ENCODE results near the gene ANO7. TPM values are rescaled to one million over a fixed set of nuclear protein-coding genes. Genes with fewer than 3 reads are reported as not detected.

Gene ANO7
- total RNA-seq, 2 experiments from 2014 or later, result 0.14 to 0.25 TPM

DNA sequence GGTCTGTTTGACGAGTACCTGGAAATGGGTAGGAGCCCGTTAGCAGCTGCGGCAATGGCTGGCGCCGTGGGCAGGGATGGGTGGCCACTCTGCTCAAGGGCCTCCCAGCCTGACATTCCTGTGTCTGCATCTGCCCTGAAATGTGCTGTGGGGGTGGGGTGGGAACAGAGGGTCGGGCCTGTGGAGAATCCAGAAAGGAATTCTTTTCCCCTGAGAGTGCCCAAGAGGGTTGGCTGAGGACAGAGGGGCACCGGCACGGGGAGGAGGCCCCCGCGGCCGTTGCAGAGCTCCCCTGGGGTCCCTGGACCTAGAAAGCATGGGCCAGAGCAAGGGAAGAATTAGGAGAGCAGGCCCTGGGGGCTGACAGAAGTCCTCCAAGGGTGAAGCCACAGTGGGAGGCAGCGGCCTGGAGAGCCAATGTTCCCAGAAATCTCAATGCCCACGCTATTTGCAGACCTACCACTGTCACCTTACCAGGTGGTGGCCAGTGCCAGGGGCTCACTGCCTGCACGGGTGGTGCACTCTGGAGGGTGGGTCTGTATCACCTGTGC is 27.8 kb downstream of the ANO7 start:
- ChIA-PET POLR2A (interaction anchor here (0.9 to 1.2 kb wide), 3 partner anchors 9 to 138 kb away, joined by 3 to 4 read pairs (median 3); partner anchors contain the start of gene HDLBP), CTCF (interaction anchor here (1.3 kb wide), 1 partner anchor 365 kb away, joined by 3 read pairs; no protein-coding TSS in a partner anchor)
- ATAC-seq (ENCODE audit: poor library complexity), result peak; percentile 12
- intact Hi-C loops (cut with DNase I, micrococcal nuclease), result loop anchor here (5.0 to 10.0 kb wide), 3 partner anchors 119 to 661 kb away; partner anchors contain the start of gene ANKMY1 (in 1 of the 2)
- H3K4me1 Mint-ChIP-seq (ENCODE audit: low read depth), result peaks cover 23% of the 10 kb centered on the region
- H3K4me3 Mint-ChIP-seq, result peak overlapping the region; percentile 88
- no peaks in the 10 kb centered on the region for H3K36me3 Mint-ChIP-seq (ENCODE audit: low read depth)
- H3K4me3 ChIP-seq (ENCODE audit: low read length), result no peak overlapping the region
- H3K27me3 ChIP-seq (ENCODE audit: control insufficient read depth in 1 of 2, insufficient read depth in 2 of 2, low read length in 2 of 2), result no peaks in the 10 kb centered on the region
- no peak overlapping the region for H3K27ac ChIP-seq (ENCODE audit: low read depth in 1 of 2, low read length in 2 of 2)
- H3K27me3 Mint-ChIP-seq, result no peaks in the 10 kb centered on the region
- DNase-seq, result no peak
- H3K36me3 ChIP-seq (ENCODE audit: insufficient read depth, low read length), result no peaks in the 10 kb centered on the region
- peak overlapping the region; percentile 53 for H3K27ac Mint-ChIP-seq
- no peaks in the 10 kb centered on the region for H3K9me3 Mint-ChIP-seq
- H3K9me3 ChIP-seq (ENCODE audit: control insufficient read depth in 1 of 2, insufficient read depth in 1 of 2, low read length in 2 of 2), result no peaks in the 10 kb centered on the region
- H3K4me1 ChIP-seq (ENCODE audit: insufficient read depth, low read length), result peaks cover 13% of the 10 kb centered on the region
- TF ChIP-seq, protein P1, sequence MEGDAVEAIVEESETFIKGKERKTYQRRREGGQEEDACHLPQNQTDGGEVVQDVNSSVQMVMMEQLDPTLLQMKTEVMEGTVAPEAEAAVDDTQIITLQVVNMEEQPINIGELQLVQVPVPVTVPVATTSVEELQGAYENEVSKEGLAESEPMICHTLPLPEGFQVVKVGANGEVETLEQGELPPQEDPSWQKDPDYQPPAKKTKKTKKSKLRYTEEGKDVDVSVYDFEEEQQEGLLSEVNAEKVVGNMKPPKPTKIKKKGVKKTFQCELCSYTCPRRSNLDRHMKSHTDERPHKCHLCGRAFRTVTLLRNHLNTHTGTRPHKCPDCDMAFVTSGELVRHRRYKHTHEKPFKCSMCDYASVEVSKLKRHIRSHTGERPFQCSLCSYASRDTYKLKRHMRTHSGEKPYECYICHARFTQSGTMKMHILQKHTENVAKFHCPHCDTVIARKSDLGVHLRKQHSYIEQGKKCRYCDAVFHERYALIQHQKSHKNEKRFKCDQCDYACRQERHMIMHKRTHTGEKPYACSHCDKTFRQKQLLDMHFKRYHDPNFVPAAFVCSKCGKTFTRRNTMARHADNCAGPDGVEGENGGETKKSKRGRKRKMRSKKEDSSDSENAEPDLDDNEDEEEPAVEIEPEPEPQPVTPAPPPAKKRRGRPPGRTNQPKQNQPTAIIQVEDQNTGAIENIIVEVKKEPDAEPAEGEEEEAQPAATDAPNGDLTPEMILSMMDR (IDR thresholded peaks at IDR 0.05), result no peak

DNA sequence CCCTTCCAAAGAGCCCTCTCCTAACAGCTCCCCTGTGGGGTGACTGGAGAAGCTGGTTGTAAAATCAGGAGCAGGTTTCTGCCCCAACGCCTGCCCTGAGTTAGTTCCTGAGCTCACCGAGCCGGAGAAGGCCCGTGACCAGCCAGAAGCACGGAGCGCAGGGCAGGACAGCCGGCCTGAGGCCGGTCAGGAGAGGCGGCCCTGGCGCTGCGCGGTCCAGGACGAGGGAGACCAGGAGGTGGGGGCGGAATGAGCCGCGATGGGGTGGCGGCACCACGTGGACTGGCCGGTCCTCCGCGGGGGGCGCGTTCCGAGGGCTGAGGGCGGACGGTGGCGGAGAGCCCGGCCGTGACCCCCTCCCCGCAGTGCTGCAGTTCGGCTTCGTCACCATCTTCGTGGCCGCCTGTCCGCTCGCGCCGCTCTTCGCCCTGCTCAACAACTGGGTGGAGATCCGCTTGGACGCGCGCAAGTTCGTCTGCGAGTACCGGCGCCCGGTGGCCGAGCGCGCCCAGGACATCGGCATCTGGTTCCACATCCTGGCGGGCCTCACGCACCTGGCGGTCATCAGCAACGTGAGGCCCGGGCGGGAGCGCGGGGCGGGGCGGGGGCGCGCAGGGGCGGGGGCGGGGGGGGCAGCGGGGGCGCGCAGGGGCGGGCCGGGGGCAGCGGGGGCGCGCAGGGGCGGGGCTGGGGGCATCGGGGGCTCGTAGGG is 29.0 kb downstream of the ANO7 start:
- ATAC-seq (ENCODE audit: poor library complexity) (peak; percentile 33), DNase-seq (peak in 8 of 14 experiments; percentile 8 to 71 (median 20))
- intact Hi-C loops (cut with DNase I, micrococcal nuclease), result loop anchor here (5.0 to 10.0 kb wide), 3 partner anchors 120 to 663 kb away; partner anchors contain the start of gene ANKMY1 (in 1 of the 2)
- H3K36me3 Mint-ChIP-seq (ENCODE audit: low read depth), result no peaks in the 10 kb centered on the region
- Histone ChIP-seq H3K4me3 (ENCODE audit: low read length) (peak overlapping the region; percentile 52), H3K27me3 (ENCODE audit: control insufficient read depth in 1 of 2, insufficient read depth in 2 of 2, low read length in 2 of 2) (no peaks in the 10 kb centered on the region), H3K36me3 (ENCODE audit: insufficient read depth, low read length) (no peaks in the 10 kb centered on the region), H3K27ac (ENCODE audit: low read depth in 1 of 2, low read length in 2 of 2) (no peak overlapping the region), H3K9me3 (ENCODE audit: control insufficient read depth in 1 of 2, insufficient read depth in 1 of 2, low read length in 2 of 2) (no peaks in the 10 kb centered on the region), H3K4me1 (ENCODE audit: insufficient read depth, low read length) (peaks cover 13% of the 10 kb centered on the region)
- H3K27ac Mint-ChIP-seq, result peak overlapping the region; percentile 80
- ChIA-PET CTCF (interaction anchor here (1.3 kb wide), 1 partner anchor 366 kb away, joined by 3 read pairs; no protein-coding TSS in a partner anchor), POLR2A (interaction anchor here (0.7 to 1.2 kb wide), 5 partner anchors 8 to 139 kb away, joined by 3 to 4 read pairs (median 3); partner anchors contain the start of genes HDLBP, PASK and PPP1R7)
- peak overlapping the region; percentile 88 for H3K4me3 Mint-ChIP-seq
- TF ChIP-seq, protein P1 (IDR thresholded peaks at IDR 0.05), result no peak
- H3K9me3 Mint-ChIP-seq, result no peaks in the 10 kb centered on the region
- no peaks in the 10 kb centered on the region for H3K27me3 Mint-ChIP-seq
- peaks cover 23% of the 10 kb centered on the region for H3K4me1 Mint-ChIP-seq (ENCODE audit: low read depth)

DNA sequence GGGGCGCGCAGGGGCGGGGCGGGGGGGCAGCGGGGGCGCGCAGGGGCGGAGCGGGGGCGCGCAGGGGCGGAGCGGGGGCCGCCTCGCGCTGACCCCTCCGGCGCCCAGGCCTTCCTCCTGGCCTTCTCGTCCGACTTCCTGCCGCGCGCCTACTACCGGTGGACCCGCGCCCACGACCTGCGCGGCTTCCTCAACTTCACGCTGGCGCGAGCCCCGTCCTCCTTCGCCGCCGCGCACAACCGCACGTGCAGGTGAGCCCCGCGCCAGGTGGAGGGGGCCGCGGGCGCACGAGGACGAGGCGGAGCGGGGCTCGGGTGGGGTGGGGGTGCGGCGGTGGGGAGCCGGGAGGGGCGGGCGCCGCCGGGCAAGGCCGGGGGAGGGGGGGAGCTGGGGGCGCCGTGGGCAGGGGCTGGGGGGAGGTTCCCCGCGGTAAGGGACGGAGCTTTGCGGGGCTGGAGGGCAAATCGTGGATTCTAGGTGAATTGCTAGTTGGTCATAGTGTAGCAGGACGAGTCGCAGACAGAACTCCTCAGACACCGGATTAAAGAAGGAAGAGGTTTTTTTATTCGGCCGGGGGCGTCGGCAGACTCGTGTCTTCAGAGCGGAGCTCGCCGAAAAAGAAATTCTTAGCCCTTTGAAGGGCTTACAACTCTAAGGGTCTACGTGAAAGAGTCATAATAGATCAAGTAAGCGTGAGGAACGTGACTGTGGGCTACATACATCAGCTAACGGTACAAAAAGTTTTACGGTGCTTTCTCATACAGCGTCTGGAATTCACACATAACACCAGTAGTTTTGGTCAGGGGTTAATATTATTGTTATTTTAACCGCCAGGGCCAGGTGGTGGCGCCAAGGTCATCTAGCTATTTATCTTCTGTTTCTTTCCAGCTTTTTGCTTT is 29.9 kb downstream of the ANO7 start:
- DNase-seq, result peak in 12 of 14 experiments; percentile 9 to 78 (median 30)
- H3K27ac Mint-ChIP-seq, result peak overlapping the region; percentile 72
- H3K4me1 Mint-ChIP-seq (ENCODE audit: low read depth), result peaks cover 23% of the 10 kb centered on the region
- H3K9me3 ChIP-seq (ENCODE audit: control insufficient read depth in 1 of 2, insufficient read depth in 1 of 2, low read length in 2 of 2), result peaks cover 0 to 4% of the 10 kb centered on the region in 2 experiments
- POLR2A ChIA-PET, result interaction anchor here (0.9 kb wide), 1 partner anchor 140 kb away, joined by 3 read pairs; no protein-coding TSS in a partner anchor
- H3K9me3 Mint-ChIP-seq, result no peaks in the 10 kb centered on the region
- CTCF ChIA-PET, result no interaction called here
- no peaks in the 10 kb centered on the region for H3K36me3 Mint-ChIP-seq (ENCODE audit: low read depth)
- intact Hi-C loops (cut with DNase I, micrococcal nuclease), result loop anchor here (5.0 to 10.0 kb wide), 3 partner anchors 121 to 664 kb away; partner anchors contain the start of gene ANKMY1 (in 1 of the 2)
- H3K27ac ChIP-seq (ENCODE audit: low read depth in 1 of 2, low read length in 2 of 2), result no peak overlapping the region
- peak overlapping the region; percentile 91 for H3K4me3 Mint-ChIP-seq
- ATAC-seq (ENCODE audit: poor library complexity), result peak; percentile 56
- peaks cover 14% of the 10 kb centered on the region for H3K4me1 ChIP-seq (ENCODE audit: insufficient read depth, low read length)
- H3K27me3 Mint-ChIP-seq, result no peaks in the 10 kb centered on the region
- TF ChIP-seq, protein P1 (IDR thresholded peaks at IDR 0.05), result no peak
- no peaks in the 10 kb centered on the region for H3K27me3 ChIP-seq (ENCODE audit: control insufficient read depth in 1 of 2, insufficient read depth in 2 of 2, low read length in 2 of 2)
- H3K4me3 ChIP-seq (ENCODE audit: low read length), result peak overlapping the region; percentile 51
- no peaks in the 10 kb centered on the region for H3K36me3 ChIP-seq (ENCODE audit: insufficient read depth, low read length)

Measured in CD4-positive, alpha-beta T cell (primary cell).